K562 (cell line): ENCODE data around the gene PRPF6. TPM values are rescaled to one million over a fixed set of nuclear protein-coding genes. Genes with fewer than 3 reads are reported as not detected.

Experiments used
- HMGN3 ChIP-seq: IDR thresholded peaks from 2 replicates; pipeline ENCODE4 v1.6.1; 2011; ENCODE audit warnings: borderline replicate concordance, low read depth, mild to moderate bottlenecking, mixed read lengths, low read length; ENCODE audit not compliant: insufficient read length; ENCODE audit errors: extremely low read depth
- MAZ ChIP-seq, 2 experiments: fragments of 450-650 bp in 1 of 2; sonication (generic) in 1 of 2; formaldehyde crosslinking; IDR thresholded peaks in 1 of 2; conservative IDR thresholded peaks in 1 of 2; 2 replicates each; pipeline versions ENCODE4 v1.4.0 to v1.5.0; 2020; ENCODE audit warnings: mild to moderate bottlenecking in 1 of 2, missing genetic modification reagents in 1 of 2
- NFRKB ChIP-seq: fragments of 450-650 bp; IDR thresholded peaks from 2 replicates; pipeline ENCODE4 v1.6.1; 2016; ENCODE audit warnings: low read depth
- TEAD4 ChIP-seq, 2 experiments: sonication (generic) in 1 of 2; formaldehyde crosslinking in 1 of 2; IDR thresholded peaks; 2 replicates each; pipeline versions ENCODE4 v1.6.1 to v1.8.0; 2012 to 2022; ENCODE audit warnings: borderline replicate concordance in 1 of 2, inconsistent platforms in 1 of 2, low read length in 1 of 2, mild to moderate bottlenecking in 1 of 2, missing genetic modification reagents in 1 of 2
- ZNF224 ChIP-seq: sonication (generic); formaldehyde crosslinking; IDR thresholded peaks from 2 replicates; pipeline ENCODE4 v1.8.0; 2022; ENCODE audit warnings: mild to moderate bottlenecking, missing genetic modification reagents
- ZNF324 ChIP-seq: fragments of 250-450 bp; sonication (Bioruptor Pico); IDR thresholded peaks from 2 replicates; pipeline ENCODE4 v1.4.0; 2020; ENCODE audit warnings: mild to moderate bottlenecking
- ZNF584 ChIP-seq: fragments of 200-800 bp; sonication (Bioruptor generic); IDR thresholded peaks from 2 replicates; pipeline ENCODE4 v1.6.1; 2016; ENCODE audit warnings: low read depth, mild to moderate bottlenecking, missing genetic modification characterization, missing compliant biosample characterization
- ZNF79 ChIP-seq: fragments of 250-450 bp; sonication (Bioruptor Pico); IDR thresholded peaks from 2 replicates; pipeline ENCODE4 v1.4.0; 2020; ENCODE audit warnings: low read depth, mild to moderate bottlenecking, moderate library complexity
- polyA plus RNA-seq, 8 experiments: library from polyadenylated mRNA; depleted of rRNA in 4 of 8; stranded (reverse) in 5 of 8; unstranded in 3 of 8; fragments of >200 nt; fragmentation: Nextera tagmentation in 2 of 8; fragmentation: Illumina TruSeq in 1 of 8; extraction: Ambion mirVana in 2 of 8; extraction: Trizol in 1 of 8; gene quantifications; 2 replicates each; pipeline versions ENCODE4 v1.2.1 to v1.2.3, GENCODE V29; 2011 to 2014; ENCODE audit warnings: inconsistent platforms in 1 of 8, missing spikeins in 1 of 8
- total RNA-seq, 7 experiments: library from RNA; depleted of rRNA in 6 of 7; stranded (reverse); fragments of >200 nt in 6 of 7; fragmentation: Illumina TruSeq in 2 of 7; extraction: Trizol in 2 of 7; gene quantifications; 2 replicates each; pipeline versions ENCODE4 v1.2.1 to v1.2.3, GENCODE V29; 2011 to 2021; ENCODE audit warnings: low replicate concordance in 1 of 7
- TF ChIP-seq, protein P1 (sequence below), 2 experiments: fragments of 450-650 bp; IDR thresholded peaks; 2 replicates each; pipeline ENCODE4 v1.6.1; 2016; ENCODE audit warnings: mild to moderate bottlenecking in 2 of 2, borderline replicate concordance in 1 of 2, low read depth in 1 of 2, moderate library complexity in 1 of 2
- TF ChIP-seq, protein P2 (sequence below): fragments of 250-450 bp; sonication (Bioruptor Pico); IDR thresholded peaks from 2 replicates; pipeline ENCODE4 v1.5.0; 2020; ENCODE audit warnings: mild to moderate bottlenecking
- TF ChIP-seq, protein P3 (sequence below): fragments of 450-650 bp; IDR thresholded peaks from 2 replicates; pipeline ENCODE4 v1.6.1; 2017; ENCODE audit warnings: mild to moderate bottlenecking, moderate library complexity
- TF ChIP-seq, protein P4 (sequence below): sonication (generic); formaldehyde crosslinking; IDR thresholded peaks from 2 replicates; pipeline ENCODE4 v1.8.0; 2022; ENCODE audit warnings: mild to moderate bottlenecking, missing genetic modification reagents

The PRPF6 gene
- total and polyA plus RNA-seq, 9 of the 15 experiments (the other 6 are each of a cell fraction or from before 2014, with no cell fraction given), result 4.2 to 83.2 (median 59.9) TPM

GRCh38 chr20:64057628-64058498 lies 76.9 kb downstream of the PRPF6 start (continued):
- TF ChIP-seq, protein P1, sequence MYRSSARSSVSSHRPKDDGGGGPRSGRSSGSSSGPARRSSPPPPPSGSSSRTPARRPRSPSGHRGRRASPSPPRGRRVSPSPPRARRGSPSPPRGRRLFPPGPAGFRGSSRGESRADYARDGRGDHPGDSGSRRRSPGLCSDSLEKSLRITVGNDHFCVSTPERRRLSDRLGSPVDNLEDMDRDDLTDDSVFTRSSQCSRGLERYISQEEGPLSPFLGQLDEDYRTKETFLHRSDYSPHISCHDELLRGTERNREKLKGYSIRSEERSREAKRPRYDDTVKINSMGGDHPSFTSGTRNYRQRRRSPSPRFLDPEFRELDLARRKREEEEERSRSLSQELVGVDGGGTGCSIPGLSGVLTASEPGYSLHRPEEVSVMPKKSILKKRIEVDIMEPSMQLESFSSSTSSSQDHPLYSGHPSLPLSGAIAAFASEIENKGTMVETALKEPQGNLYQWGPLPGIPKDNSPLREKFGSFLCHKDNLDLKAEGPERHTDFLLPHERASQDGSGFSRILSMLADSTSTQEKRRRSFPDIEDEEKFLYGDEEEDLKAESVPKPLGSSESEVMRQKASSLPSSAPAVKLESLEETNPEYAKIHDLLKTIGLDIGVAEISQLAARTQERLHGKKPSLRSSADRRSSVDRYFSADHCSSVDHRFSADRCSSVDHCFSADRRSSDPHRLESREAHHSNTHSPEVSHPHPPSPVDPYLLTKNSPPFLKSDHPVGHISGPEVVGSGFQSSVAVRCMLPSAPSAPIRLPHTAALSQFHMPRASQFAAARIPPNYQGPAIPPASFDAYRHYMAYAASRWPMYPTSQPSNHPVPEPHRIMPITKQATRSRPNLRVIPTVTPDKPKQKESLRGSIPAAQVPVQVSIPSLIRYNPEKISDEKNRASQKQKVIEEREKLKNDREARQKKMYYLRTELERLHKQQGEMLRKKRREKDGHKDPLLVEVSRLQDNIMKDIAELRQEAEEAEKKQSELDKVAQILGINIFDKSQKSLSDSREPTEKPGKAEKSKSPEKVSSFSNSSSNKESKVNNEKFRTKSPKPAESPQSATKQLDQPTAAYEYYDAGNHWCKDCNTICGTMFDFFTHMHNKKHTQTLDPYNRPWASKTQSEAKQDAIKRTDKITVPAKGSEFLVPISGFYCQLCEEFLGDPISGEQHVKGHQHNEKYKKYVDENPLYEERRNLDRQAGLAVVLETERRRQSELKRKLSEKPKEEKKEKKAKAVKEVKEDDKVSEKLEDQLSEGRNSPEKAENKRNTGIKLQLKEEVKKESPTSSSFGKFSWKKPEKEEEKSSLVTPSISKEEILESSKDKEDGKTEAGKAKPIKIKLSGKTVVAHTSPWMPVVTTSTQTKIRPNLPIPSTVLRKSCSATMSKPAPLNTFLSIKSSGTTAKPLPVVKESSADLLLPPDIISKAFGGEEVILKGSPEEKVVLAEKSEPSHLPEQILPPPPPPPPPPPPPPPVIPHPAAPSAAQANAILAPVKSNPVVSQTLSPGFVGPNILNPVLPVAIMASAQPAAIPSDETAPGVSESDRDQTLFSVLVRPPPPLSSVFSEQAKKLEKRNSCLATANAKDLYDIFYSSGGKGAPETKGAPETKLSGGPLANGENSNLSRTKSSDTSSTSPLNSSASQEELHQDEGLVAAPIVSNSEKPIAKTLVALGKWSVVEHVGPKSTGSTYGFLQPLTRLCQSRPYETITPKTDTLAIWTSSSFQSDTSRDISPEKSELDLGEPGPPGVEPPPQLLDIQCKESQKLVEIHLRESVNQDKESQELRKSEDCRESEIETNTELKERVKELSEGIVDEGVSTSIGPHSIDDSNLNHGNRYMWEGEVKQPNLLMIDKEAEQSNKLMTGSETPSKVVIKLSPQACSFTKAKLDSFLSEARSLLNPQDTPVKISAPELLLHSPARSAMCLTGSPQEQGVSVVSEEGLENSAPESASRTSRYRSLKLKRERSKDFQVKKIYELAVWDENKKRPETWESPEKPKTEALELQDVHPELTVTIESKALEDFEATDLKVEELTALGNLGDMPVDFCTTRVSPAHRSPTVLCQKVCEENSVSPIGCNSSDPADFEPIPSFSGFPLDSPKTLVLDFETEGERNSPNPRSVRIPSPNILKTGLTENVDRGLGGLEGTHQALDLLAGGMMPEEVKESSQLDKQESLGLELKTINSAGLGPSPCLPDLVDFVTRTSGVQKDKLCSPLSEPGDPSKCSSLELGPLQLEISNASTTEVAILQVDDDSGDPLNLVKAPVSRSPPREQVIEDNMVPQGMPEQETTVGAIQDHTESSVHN (IDR thresholded peaks at IDR 0.05; ENCODE audit: borderline replicate concordance in 1 of 2, low read depth in 1 of 2), result no peak
- TF ChIP-seq, protein P2, sequence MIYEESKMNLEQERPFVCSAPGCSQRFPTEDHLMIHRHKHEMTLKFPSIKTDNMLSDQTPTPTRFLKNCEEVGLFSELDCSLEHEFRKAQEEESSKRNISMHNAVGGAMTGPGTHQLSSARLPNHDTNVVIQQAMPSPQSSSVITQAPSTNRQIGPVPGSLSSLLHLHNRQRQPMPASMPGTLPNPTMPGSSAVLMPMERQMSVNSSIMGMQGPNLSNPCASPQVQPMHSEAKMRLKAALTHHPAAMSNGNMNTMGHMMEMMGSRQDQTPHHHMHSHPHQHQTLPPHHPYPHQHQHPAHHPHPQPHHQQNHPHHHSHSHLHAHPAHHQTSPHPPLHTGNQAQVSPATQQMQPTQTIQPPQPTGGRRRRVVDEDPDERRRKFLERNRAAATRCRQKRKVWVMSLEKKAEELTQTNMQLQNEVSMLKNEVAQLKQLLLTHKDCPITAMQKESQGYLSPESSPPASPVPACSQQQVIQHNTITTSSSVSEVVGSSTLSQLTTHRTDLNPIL (CRISPR knock-in tag), result no peak
- no peak for TF ChIP-seq HMGN3
- no peak for TF ChIP-seq ZNF79 (CRISPR knock-in tag)
- TF ChIP-seq TEAD4 (IDR thresholded peaks at IDR 0.05; ENCODE audit: low read length), result no peak
- no peak for TF ChIP-seq TEAD4 (CRISPR knock-in tag; IDR thresholded peaks at IDR 0.05; ENCODE audit: borderline replicate concordance)
- no peak for TF ChIP-seq ZNF324 (CRISPR knock-in tag)
- TF ChIP-seq, protein P3, sequence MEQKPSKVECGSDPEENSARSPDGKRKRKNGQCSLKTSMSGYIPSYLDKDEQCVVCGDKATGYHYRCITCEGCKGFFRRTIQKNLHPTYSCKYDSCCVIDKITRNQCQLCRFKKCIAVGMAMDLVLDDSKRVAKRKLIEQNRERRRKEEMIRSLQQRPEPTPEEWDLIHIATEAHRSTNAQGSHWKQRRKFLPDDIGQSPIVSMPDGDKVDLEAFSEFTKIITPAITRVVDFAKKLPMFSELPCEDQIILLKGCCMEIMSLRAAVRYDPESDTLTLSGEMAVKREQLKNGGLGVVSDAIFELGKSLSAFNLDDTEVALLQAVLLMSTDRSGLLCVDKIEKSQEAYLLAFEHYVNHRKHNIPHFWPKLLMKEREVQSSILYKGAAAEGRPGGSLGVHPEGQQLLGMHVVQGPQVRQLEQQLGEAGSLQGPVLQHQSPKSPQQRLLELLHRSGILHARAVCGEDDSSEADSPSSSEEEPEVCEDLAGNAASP, result no peak
- no peak for TF ChIP-seq NFRKB
- no peak for TF ChIP-seq ZNF224 (CRISPR knock-in tag)
- no peak for TF ChIP-seq ZNF584 (CRISPR knock-in tag)
- TF ChIP-seq MAZ (CRISPR knock-in tag; conservative IDR thresholded peaks at IDR 0.05 in 1 of 2, IDR thresholded peaks at IDR 0.05 in 1 of 2), result peak in 1 of 2 experiments; percentile 78; a peak in 2 of 4 replicates
- TF ChIP-seq, protein P4, sequence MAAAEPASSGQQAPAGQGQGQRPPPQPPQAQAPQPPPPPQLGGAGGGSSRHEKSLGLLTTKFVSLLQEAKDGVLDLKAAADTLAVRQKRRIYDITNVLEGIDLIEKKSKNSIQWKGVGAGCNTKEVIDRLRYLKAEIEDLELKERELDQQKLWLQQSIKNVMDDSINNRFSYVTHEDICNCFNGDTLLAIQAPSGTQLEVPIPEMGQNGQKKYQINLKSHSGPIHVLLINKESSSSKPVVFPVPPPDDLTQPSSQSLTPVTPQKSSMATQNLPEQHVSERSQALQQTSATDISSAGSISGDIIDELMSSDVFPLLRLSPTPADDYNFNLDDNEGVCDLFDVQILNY (CRISPR knock-in tag), result no peak
